GM18502 (cell line): ENCODE measurements around the gene HOXA9.

ENCODE experiments used
- ATAC-seq: cut with Tn5 transposase; IDR thresholded peaks from one replicate; pipeline ENCODE4 v1.9.1; 2021; ENCODE audit warnings: mild to moderate bottlenecking; ENCODE audit not compliant: unreplicated experiment, poor library complexity

Gene HOXA9

DNA sequence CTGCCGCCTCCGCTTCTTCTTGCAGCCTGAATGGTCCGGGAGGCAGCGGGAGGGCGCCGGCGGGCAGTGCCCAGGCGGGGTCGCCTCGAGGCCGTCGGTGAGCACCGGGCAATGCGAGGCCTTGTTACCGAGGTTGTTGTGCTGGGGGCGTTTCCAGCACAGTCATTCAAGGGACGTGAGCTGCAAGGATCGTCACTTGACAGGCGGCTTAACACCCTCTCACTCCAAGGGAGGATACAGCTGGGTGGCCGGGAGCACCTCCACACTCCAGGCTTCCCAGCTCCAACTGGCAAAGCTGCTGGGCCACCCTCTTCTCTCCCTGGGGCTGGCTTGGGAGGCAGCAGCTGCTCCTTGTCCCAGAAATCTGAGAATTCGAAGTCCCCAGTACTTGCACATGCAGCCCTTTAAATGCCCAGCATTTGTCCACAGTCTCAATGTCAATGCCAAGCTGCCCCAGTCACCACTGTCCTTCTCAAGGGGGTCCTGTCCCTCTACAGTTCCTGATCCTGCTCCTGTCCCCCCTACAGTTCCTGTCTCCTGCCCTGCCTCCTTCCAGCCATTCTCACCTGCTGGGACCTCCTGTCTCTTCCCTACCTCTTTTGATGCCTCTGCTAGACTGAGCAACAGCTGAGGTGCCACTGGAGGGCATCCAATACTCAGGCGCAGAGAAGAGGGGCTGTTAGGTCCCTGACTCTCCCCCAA, 24.1 kb upstream of the HOXA9 start:
- ATAC-seq: no peak

GRCh38 chr7:27188386-27189294, 23.3 kb upstream of the HOXA9 start:
- ATAC-seq: no peak

GRCh38 chr7:27187475-27188385, 22.4 kb upstream of the HOXA9 start:
- ATAC-seq: no peak

DNA sequence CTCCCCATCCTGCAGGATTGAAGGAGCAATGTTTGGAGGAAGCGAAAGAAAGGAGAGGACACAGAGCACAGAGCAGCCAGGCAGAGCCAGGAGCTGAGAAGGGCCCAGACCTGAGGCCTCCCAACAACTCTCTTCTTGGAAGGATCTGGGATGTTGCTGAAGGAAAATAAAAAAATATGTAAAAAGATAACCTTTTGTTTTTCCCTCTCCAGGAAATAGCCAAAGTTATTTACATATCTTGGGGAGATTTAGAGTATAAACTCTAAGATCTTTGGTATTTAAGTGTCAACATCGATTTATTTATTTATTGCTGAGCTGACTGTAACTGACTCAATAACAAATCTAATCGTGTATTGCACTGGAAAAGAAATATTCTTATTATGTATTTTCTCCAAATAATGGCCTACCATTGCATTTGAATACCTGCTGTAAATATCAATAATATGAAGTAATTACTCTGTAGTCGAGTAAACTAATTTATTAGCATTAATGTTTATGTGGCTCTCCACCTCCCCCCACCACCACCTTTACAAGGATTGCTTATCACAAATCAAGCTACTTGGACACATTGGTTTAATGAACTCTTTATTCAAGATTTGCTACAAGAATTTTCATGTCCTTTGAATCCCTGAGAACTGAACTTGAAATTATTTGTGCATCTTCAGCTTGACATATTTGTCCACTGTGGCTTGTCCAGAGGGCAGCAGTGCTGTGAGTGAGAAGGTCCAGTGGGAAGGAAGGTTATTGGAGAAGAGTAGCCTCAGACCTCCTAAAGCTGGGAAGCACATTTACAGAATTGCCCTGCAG, 21.5 kb upstream of the HOXA9 start:
- no peak for ATAC-seq

DNA sequence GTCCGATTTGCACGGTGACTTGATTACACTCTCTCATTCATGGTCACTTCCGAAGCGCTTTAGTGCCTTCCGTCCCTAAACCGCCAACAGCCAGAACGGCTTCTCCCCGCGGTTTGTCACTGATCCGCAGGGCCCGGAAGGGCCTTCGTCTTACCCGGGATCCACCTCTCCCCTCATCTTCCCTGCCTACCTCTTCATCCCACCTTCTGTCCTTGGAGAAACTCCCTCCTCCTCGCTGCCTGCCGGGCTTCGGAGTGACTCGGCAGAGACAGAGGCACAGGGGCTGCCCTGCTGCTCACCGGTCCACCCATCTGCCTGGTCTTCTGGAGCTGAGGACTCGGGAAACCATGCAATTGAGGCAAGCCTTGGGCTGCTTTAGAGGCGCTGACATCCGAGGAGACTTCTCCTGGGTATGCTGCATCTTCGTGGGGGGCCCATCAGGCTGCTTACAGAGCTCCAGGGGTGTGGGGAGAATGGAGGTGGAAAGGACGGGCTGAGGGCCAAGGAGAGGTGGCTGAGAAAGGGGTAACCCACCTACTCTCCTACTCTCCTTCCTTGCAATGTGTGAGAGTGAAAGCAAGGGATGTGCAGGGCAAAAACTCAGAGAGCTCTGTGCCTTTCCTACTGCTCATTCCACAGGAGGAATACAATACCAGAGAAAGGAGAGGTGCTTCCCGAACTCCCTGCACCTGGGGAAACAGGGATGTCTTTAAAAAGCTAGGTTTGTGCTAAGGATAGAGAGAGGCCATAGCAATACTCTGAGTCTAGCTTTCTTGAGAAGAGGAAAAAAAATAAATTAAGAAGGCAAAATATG, 20.7 kb upstream of the HOXA9 start:
- ATAC-seq: no peak

- ATAC-seq: no peak
Observed at GRCh38 chr7:27185013-27185853, 19.9 kb upstream of the HOXA9 start, which contains the start of gene HOXA11. TSS of gene HOXA11 (minus strand) at chr7:27185232. CDS start at chr7:27185144, 88 bp downstream.

- no peak for ATAC-seq
Observed at GRCh38 chr7:27184337-27185012, 19.1 kb upstream of the HOXA9 start.

GRCh38 chr7:27183682-27184336, 18.5 kb upstream of the HOXA9 start:
- ATAC-seq: no peak

GRCh38 chr7:27182861-27183681, 17.7 kb upstream of the HOXA9 start:
- ATAC-seq: no peak

- ATAC-seq: no peak
Observed at GRCh38 chr7:27182285-27182841, 17.0 kb upstream of the HOXA9 start.

- ATAC-seq: no peak
Observed at GRCh38 chr7:27181795-27182275, 16.5 kb upstream of the HOXA9 start.

DNA sequence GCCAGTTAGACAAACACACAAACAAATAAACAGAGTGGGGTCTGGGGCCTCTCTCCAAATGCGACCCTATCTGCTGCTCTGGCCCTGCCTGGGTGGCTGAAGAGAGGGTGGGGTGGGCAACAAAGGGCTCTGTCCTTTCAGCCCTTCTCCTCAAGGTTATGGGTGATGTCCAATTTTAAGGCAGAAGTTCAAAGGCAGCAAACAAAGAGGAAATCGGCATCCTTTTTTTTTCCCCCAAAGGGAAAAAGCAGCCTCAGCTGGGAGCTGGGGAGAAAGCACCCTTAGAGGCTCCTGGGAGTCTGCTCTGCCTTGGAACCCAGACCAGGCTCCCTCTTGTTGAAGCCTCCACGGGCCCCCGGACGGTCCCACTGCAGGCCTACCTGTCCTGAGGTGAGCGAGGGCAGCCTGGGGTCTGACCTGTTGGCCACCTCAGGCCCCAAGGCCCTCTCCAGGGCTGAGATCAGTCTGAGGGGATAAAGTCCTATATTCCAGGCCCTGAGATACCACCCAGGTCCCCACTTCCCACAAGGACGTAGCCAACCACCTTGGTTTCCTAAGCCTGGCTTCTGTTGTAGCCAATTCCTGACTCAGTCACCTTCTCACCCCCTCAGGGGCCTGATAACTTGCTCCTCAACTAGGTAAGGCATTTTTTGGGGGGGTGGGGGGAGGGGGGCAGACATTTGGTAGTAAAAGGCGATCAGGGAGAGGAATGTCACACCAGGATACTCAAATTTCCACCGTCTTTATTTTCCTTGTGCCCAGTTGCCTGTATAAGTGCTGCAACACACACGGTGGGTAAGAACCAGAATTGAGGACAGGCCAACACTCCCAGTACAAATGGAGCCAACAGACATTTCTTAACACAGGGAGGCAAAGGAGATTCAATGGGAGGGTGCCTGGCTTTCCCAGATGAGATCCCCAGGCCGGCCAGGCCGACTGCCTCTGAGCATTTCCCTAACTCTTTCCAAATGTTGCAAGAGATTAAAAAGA, 15.4 kb upstream of the HOXA9 start:
- no peak for ATAC-seq

GRCh38 chr7:27179503-27180430, 14.4 kb upstream of the HOXA9 start:
- ATAC-seq: no peak
